ENCODE measurements around the gene CUX1.

The CUX1 gene

DNA sequence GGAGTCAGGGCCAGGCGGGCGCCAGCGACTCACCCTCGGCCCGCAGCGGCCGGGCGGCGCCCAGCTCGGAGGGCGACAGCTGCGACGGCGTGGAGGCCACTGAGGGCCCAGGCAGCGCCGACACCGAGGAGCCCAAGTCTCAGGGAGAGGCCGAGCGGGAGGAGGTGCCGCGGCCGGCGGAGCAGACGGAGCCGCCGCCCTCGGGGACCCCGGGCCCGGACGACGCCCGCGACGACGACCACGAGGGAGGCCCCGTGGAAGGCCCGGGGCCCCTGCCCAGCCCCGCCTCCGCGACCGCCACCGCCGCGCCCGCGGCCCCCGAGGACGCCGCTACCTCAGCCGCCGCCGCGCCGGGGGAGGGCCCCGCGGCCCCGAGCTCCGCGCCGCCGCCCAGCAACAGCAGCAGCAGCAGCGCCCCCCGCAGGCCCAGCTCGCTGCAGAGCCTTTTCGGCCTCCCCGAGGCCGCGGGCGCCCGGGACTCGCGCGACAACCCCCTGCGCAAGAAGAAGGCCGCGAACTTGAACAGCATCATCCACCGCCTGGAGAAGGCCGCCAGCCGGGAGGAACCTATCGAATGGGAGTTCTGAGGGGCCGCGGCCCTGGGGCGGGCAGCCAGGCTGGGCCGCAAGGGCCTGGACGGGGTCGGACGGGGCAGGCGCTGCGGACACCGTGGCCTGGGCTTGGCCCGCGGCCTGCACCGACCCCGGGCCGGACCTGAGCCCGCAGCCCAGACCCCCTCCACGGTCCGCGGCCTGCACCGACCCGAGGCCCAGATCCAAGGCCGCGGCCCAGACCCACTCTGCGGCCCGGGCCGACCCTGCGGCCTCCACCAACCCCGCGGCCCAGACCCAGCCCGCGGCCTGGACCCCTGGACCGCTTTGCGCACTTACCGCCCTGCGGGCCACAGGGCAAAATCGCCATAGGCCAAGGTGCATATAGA lies 431.3 kb downstream of the CUX1 start:
- Histone ChIP-seq H3K27me3 (ENCODE audit: control insufficient read depth, insufficient read depth, low read length) (no peaks in the 10 kb centered on the region), H3K4me3 (ENCODE audit: low read length) (no peak overlapping the region), H3K27ac (ENCODE audit: low read depth, low read length) (no peak overlapping the region), H3K9ac (ENCODE audit: low read length) (no peak overlapping the region), H3K4me1 (ENCODE audit: control insufficient read depth, insufficient read depth, low read length) (no peaks in the 10 kb centered on the region), H3K36me3 (ENCODE audit: control insufficient read depth, insufficient read depth, low read length) (peaks cover 6% of the 10 kb centered on the region)

DNA sequence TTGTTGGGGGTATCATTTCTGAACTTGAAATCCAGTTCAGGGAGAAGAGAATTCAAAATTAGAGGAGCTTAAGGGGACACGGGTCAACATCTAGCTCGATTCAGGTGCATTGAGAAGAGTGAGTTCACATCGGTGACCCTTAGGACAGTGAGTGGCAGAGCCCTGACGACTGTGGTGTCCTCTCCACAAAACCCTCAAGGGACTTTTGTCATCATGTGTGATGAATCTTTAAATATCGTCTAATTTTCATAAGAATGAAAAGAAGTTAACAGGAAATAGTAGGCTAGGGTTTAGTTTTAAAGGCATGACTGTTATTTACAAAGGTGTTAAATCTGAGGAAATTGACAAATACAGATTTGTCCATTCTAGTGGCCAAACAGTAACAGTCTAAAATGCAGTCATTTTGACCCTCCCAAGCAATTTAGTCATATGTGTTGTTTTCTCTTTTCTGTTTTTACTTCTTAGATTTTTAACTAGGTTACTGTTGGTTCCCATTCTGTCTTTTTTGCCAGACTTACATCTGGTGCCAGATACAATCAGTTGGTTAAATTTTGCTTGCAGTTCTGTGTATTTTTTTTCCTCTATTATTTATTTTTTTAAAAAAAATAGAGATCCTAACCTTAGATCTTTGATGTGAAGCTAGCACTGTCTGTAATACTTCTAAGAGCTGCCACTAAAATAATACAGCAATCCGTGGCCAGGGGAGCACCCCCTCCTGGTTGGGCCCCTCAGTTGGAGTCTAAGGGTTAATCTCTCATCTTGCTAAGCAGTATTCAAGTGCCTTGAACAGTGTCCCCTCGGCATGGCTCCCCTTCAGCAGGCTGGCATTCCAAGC lies 434.3 kb downstream of the CUX1 start:
- H3K4me3 ChIP-seq (ENCODE audit: low read length): no peak overlapping the region
- no peaks in the 10 kb centered on the region for H3K27me3 ChIP-seq (ENCODE audit: control insufficient read depth, insufficient read depth, low read length)
- H3K27ac ChIP-seq (ENCODE audit: low read depth, low read length): no peak overlapping the region
- no peaks in the 10 kb centered on the region for H3K4me1 ChIP-seq (ENCODE audit: control insufficient read depth, insufficient read depth, low read length)
- peaks cover 3% of the 10 kb centered on the region for H3K36me3 ChIP-seq (ENCODE audit: control insufficient read depth, insufficient read depth, low read length)
- H3K9ac ChIP-seq (ENCODE audit: low read length): no peak overlapping the region

DNA sequence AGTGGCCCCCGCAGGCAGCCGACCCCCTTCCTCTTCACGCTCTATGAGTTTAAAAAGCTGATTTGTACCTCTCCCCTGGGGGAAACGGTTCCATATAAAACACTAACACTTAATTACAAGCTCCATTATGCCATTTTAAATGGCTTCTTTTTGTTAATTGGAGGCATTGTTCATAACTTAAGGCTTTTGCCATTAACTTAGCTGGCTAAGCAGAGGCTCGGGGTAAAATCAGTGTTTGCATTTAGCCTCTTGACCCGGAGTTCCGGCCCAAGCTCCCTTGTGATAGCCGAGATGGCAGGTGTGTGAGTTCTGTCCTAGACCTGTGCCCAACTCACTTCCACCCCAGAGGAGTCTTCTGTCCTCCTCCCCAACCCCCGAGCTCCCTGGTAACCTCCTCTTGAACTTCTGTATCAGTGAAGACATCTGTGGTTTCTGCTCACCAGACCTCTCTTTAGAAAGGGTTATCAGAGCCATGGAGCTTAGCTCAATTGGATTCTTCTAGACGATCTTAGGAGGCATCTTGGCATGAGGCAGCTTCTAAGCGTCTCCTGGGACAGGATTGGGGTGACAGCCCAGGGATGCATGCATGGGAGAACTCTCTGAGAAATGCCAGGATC lies 435.0 kb downstream of the CUX1 start:
- Histone ChIP-seq H3K27ac (ENCODE audit: low read depth, low read length) (no peak overlapping the region), H3K9ac (ENCODE audit: low read length) (no peak overlapping the region), H3K27me3 (ENCODE audit: control insufficient read depth, insufficient read depth, low read length) (no peaks in the 10 kb centered on the region), H3K4me3 (ENCODE audit: low read length) (no peak overlapping the region), H3K36me3 (ENCODE audit: control insufficient read depth, insufficient read depth, low read length) (peaks cover 3% of the 10 kb centered on the region), H3K4me1 (ENCODE audit: control insufficient read depth, insufficient read depth, low read length) (no peaks in the 10 kb centered on the region)

DNA sequence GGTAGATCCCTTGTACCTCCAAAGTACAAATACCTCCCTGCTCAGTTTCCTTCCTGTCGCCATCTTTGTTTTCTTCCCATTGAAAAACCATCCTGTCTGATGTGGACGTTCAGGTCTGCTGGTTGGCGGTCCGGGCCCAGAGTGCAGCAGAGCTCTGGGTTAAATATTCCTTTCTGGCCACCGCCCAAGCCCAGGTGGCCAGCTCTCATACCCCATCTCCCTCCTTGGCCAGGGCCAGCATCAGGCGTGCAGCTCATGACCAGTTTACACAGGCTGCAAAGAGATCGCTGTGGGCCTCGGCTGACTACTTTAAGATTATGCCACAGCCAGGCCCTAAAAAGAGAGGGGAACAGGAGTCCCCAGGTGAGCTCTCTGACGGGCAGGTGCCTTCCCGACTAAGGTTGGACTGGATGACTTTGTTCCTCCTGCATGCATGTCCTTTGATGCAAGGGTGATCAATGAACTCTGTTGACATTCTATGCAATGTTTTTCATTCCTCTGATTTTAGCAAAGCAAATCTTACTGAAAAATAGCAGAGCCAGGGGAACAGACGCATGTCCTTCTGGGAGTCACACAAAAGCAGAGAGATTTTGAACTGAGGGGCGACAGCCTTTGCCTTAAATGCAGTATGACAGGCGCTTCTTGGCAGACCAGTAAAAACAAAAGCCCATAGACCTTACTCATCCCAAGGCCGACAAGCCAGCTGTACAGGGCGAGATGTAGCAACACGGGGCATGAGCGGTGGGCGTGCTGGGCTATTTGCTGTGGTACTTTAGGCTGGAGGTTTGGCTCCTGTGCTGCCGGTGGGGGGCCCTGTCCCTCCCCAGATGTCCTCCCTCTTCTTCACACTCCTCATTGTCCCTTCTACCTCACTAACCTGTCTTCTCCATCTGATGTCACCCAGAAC lies 435.9 kb downstream of the CUX1 start:
- Histone ChIP-seq H3K4me1 (ENCODE audit: control insufficient read depth, insufficient read depth, low read length) (no peaks in the 10 kb centered on the region), H3K36me3 (ENCODE audit: control insufficient read depth, insufficient read depth, low read length) (peaks cover 3% of the 10 kb centered on the region), H3K27ac (ENCODE audit: low read depth, low read length) (no peak overlapping the region), H3K27me3 (ENCODE audit: control insufficient read depth, insufficient read depth, low read length) (no peaks in the 10 kb centered on the region), H3K9ac (ENCODE audit: low read length) (no peak overlapping the region), H3K4me3 (ENCODE audit: low read length) (no peak overlapping the region)

DNA sequence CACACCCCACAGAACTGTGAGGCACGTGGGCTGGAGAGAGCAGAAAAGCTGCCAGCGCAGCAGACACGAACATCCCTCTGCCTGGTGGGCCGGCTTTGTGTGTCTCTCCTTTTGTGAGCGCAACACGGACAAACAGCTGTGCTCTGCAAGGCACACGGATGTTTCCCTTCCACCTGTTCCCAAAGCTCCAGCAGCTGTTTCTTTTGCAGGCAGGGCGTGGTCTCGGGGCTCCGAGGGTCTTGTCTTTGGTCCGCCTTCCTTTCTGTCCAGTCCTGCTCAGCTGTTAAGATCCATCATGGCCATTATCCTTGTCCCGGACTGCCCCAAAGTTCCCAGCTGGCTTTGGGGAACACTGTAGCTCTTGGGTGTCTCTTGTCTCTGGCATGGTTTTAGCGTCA lies 436.5 kb downstream of the CUX1 start:
- H3K27me3 ChIP-seq (ENCODE audit: control insufficient read depth, insufficient read depth, low read length): no peaks in the 10 kb centered on the region
- H3K4me1 ChIP-seq (ENCODE audit: control insufficient read depth, insufficient read depth, low read length): no peaks in the 10 kb centered on the region
- peaks cover 3% of the 10 kb centered on the region for H3K36me3 ChIP-seq (ENCODE audit: control insufficient read depth, insufficient read depth, low read length)
- H3K27ac ChIP-seq (ENCODE audit: low read depth, low read length): no peak overlapping the region
- no peak overlapping the region for H3K4me3 ChIP-seq (ENCODE audit: low read length)
- no peak overlapping the region for H3K9ac ChIP-seq (ENCODE audit: low read length)

DNA sequence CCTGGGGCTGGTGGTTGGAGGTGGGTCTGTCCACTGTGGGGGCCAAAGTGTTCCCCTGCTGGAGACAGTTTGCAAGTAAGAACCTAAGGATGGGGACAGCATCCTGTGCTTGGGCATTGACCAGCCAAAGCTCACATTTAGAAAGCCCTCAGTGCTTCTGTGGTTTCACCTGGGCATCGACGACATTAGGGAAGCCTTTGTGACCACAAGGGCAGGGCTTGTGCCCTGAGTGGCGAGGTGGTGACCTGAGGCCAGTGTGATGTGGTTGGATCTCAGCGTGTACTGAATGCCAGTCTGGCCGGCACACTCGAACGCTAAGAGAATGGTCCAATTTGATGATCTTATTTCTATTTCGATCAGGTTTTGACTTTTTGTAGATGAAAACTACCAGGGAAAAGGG lies 437.1 kb downstream of the CUX1 start:
- Histone ChIP-seq H3K27me3 (ENCODE audit: control insufficient read depth, insufficient read depth, low read length) (no peaks in the 10 kb centered on the region), H3K36me3 (ENCODE audit: control insufficient read depth, insufficient read depth, low read length) (peaks cover 3% of the 10 kb centered on the region), H3K4me1 (ENCODE audit: control insufficient read depth, insufficient read depth, low read length) (no peaks in the 10 kb centered on the region), H3K27ac (ENCODE audit: low read depth, low read length) (no peak overlapping the region), H3K4me3 (ENCODE audit: low read length) (no peak overlapping the region), H3K9ac (ENCODE audit: low read length) (no peak overlapping the region)

DNA sequence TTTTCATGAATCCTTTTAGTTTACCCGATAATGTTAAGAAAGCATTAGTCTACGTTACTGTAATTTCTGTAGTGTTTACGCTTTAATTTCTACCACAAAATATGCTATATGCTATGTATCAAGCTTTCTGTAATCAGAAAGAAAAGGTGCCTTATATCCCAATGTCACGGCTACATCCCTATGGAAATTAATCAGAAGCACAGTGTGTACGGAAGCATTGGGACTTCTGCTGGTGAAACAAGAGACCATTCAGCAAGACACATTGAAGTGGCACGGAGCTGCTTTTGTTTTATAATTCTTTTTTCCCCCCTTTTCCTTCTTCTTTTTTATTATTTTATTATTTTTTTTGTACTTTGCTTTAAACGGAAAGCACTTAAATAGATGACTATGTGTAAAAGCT lies 438.1 kb downstream of the CUX1 start:
- Histone ChIP-seq H3K27ac (ENCODE audit: low read depth, low read length) (no peak overlapping the region), H3K27me3 (ENCODE audit: control insufficient read depth, insufficient read depth, low read length) (no peaks in the 10 kb centered on the region), H3K4me3 (ENCODE audit: low read length) (no peak overlapping the region), H3K36me3 (ENCODE audit: control insufficient read depth, insufficient read depth, low read length) (no peaks in the 10 kb centered on the region), H3K9ac (ENCODE audit: low read length) (no peak overlapping the region), H3K4me1 (ENCODE audit: control insufficient read depth, insufficient read depth, low read length) (no peaks in the 10 kb centered on the region)

DNA sequence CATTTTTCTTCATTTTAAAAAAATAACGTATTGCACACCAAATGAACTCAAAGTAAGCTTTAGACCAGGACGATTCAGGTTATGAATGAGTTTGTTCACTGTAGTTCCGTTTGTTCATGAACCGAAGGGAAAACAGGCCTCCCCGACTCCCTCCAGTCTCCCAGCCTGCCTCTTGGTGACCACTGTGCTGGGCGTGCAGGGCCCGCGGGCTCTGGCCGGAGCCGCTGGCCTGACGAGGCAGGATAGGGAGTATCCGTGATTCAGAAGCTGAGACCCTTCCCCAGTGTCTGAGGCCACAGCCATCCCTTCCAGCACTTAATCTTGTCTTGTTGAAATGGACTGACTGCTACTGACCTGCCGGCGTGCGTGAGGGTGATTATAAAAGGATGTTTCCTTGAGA lies 438.5 kb downstream of the CUX1 start:
- Histone ChIP-seq H3K27me3 (ENCODE audit: control insufficient read depth, insufficient read depth, low read length) (no peaks in the 10 kb centered on the region), H3K9ac (ENCODE audit: low read length) (no peak overlapping the region), H3K4me3 (ENCODE audit: low read length) (no peak overlapping the region), H3K27ac (ENCODE audit: low read depth, low read length) (no peak overlapping the region), H3K36me3 (ENCODE audit: control insufficient read depth, insufficient read depth, low read length) (no peaks in the 10 kb centered on the region), H3K4me1 (ENCODE audit: control insufficient read depth, insufficient read depth, low read length) (no peaks in the 10 kb centered on the region)

DNA sequence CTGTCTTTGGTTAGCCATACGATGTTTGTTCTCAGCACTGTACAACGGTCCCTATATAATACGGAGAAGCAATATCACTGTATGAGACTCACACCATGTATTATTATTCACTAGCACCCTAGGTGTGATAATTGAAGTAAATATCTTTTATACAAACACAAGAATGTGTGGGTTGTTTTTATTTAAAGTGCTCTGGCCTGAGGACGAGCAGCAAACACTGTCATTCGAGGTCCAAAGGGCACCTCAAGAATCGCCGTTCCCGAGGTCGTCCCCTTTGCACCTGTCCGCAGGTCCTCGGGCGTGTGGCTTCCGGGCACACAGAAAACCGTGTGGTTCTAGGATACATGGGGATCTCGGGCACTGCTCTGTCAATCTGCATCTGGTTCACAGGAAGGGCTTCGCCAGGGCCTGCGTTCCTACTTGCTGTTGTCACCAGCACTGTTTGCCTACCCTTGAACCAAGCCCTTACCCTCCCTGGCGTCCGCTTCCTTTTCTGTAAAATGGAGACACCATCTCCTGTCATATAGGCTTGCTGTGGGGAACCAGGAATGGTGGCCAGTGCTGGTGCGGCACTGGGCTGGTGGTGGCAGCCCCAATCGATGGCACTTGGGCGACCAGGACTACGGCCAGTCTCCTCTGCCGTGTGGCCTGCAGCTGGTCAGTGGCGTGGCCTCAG lies 440.8 kb downstream of the CUX1 start:
- no peaks in the 10 kb centered on the region for H3K36me3 ChIP-seq (ENCODE audit: control insufficient read depth, insufficient read depth, low read length)
- no peak overlapping the region for H3K9ac ChIP-seq (ENCODE audit: low read length)
- H3K27ac ChIP-seq (ENCODE audit: low read depth, low read length): no peak overlapping the region
- H3K27me3 ChIP-seq (ENCODE audit: control insufficient read depth, insufficient read depth, low read length): no peaks in the 10 kb centered on the region
- no peak overlapping the region for H3K4me3 ChIP-seq (ENCODE audit: low read length)
- H3K4me1 ChIP-seq (ENCODE audit: control insufficient read depth, insufficient read depth, low read length): no peaks in the 10 kb centered on the region

DNA sequence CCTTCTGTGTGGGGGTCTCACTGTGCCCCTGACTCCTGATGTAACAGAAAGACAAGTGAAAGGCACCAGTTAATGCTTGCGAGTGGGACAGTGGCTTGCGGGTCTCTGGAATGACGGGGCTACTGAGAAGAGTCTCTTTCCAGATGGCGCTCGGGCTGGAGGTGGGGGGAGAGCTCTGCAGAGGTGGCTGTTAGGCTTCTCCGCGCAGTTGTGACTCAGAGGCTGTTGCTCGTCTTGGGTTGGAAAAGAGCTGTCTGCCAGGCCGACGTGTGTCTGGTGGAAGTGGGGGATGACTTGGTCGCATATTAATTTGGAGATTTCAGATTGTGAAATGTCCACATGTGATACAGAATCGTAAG lies 441.3 kb downstream of the CUX1 start:
- Histone ChIP-seq H3K27me3 (ENCODE audit: control insufficient read depth, insufficient read depth, low read length) (no peaks in the 10 kb centered on the region), H3K27ac (ENCODE audit: low read depth, low read length) (no peak overlapping the region), H3K9ac (ENCODE audit: low read length) (no peak overlapping the region), H3K4me3 (ENCODE audit: low read length) (no peak overlapping the region), H3K36me3 (ENCODE audit: control insufficient read depth, insufficient read depth, low read length) (no peaks in the 10 kb centered on the region), H3K4me1 (ENCODE audit: control insufficient read depth, insufficient read depth, low read length) (no peaks in the 10 kb centered on the region)

DNA sequence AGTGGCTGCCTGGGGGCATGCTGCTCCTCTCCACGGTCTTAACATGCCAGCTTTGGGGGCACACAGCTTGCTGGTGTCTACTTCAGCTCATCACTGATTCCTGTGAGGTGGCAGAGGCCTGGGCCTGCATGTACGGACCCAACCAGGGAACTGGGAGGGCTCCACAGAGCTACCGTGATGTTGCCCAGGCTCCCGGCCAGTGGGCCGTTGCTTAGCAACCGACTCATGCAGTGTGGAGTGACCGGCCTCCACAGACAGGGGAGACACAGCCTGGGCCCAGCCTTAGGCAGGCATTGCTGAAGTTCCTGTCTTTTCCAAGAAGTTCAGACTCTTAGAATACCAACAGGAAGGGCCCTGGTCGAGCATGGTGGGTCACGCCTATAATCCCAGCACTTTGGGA lies 443.4 kb downstream of the CUX1 start:
- Histone ChIP-seq H3K4me1 (ENCODE audit: control insufficient read depth, insufficient read depth, low read length) (no peaks in the 10 kb centered on the region), H3K27me3 (ENCODE audit: control insufficient read depth, insufficient read depth, low read length) (no peaks in the 10 kb centered on the region), H3K4me3 (ENCODE audit: low read length) (no peak overlapping the region), H3K9ac (ENCODE audit: low read length) (no peak overlapping the region), H3K36me3 (ENCODE audit: control insufficient read depth, insufficient read depth, low read length) (no peaks in the 10 kb centered on the region), H3K27ac (ENCODE audit: low read depth, low read length) (no peak overlapping the region)

All from rectal smooth muscle tissue (tissue), 1 donor.